GM12878 (cell line): ENCODE measurements around the gene CARD19.

Experiments
- BACH1 ChIP-seq: fragments of 450-650 bp; IDR thresholded peaks from 2 replicates; pipeline ENCODE4 v1.6.1; 2017; ENCODE audit warnings: mild to moderate bottlenecking, borderline replicate concordance
- CTCF ChIP-seq, 3 experiments: IDR thresholded peaks in 2 of 3; conservative IDR thresholded peaks in 1 of 3; 2 replicates each; pipeline ENCODE4 v1.5.1; 2011; ENCODE audit warnings: low read depth in 3 of 3, low read length in 3 of 3, mild to moderate bottlenecking in 3 of 3, control low read depth in 2 of 3, moderate library complexity in 2 of 3, inconsistent platforms in 1 of 3, mixed read lengths in 1 of 3; ENCODE audit not compliant: control insufficient read depth in 2 of 3, insufficient read depth in 1 of 3; ENCODE audit errors: extremely low read depth in 1 of 3
- E2F4 ChIP-seq: IDR thresholded peaks from 2 replicates; pipeline ENCODE4 v1.6.1; 2012; ENCODE audit warnings: low read depth, low read length, improper control_type of control experiment
- EP300 ChIP-seq, 2 experiments: fragments of 150-350 bp in 1 of 2; IDR thresholded peaks; 2 replicates each; pipeline ENCODE4 v1.6.1; 2011 to 2012; ENCODE audit warnings: low read depth in 2 of 2, low read length in 2 of 2, borderline replicate concordance in 1 of 2, improper control_type of control experiment in 1 of 2, inconsistent platforms in 1 of 2; ENCODE audit not compliant: control insufficient read depth in 1 of 2
- MXI1 ChIP-seq: fragments of 150-350 bp; IDR thresholded peaks from 2 replicates; pipeline ENCODE4 v1.6.1; 2011; ENCODE audit warnings: low read depth, mild to moderate bottlenecking, inconsistent platforms, low read length, improper control_type of control experiment
- NRF1 ChIP-seq: conservative IDR thresholded peaks from 2 replicates; pipeline ENCODE4 v1.6.1; 2011; ENCODE audit warnings: mild to moderate bottlenecking, low read depth, low read length, improper control_type of control experiment
- POLR2A ChIP-seq: IDR thresholded peaks from 2 replicates; pipeline ENCODE4 v1.6.1; 2011; ENCODE audit warnings: low read depth, mild to moderate bottlenecking, low read length
- RCOR1 ChIP-seq: conservative IDR thresholded peaks from 2 replicates; pipeline ENCODE4 v1.6.1; 2012; ENCODE audit warnings: low read depth, low read length, improper control_type of control experiment
- RFX5 ChIP-seq: IDR thresholded peaks from 2 replicates; pipeline ENCODE4 v1.6.1; 2011; ENCODE audit warnings: low read depth, low read length, improper control_type of control experiment
- SMAD5 ChIP-seq: IDR thresholded peaks from 2 replicates; pipeline ENCODE4 v1.6.1; 2016; ENCODE audit warnings: antibody characterized with exemption, low read depth
- SUZ12 ChIP-seq: fragments of 200-600 bp; sonication (generic); IDR thresholded peaks from one replicate; pipeline ENCODE4 v1.6.1; 2018; ENCODE audit warnings: antibody characterized with exemption, mild to moderate bottlenecking; ENCODE audit not compliant: unreplicated experiment
- TCF12 ChIP-seq: IDR thresholded peaks from 2 replicates; pipeline ENCODE4 v1.6.1; 2011; ENCODE audit warnings: low read depth, mild to moderate bottlenecking, low read length

GRCh38 chr9:93128715-93129224 is 32.8 kb downstream of the CARD19 start:
- TF ChIP-seq MXI1 (no peak), EP300 (IDR thresholded peaks at IDR 0.05; ENCODE audit: borderline replicate concordance in 1 of 2, control insufficient read depth in 1 of 2, low read depth in 2 of 2, low read length in 2 of 2) (no peak), RCOR1 (no peak), RFX5 (no peak), NRF1 (no peak), POLR2A (no peak), SMAD5 (no peak), BACH1 (no peak), CTCF (IDR thresholded peaks at IDR 0.05 in 2 of 3, conservative IDR thresholded peaks at IDR 0.05 in 1 of 3; ENCODE audit: control insufficient read depth in 2 of 3, extremely low read depth in 1 of 3, insufficient read depth in 1 of 3, low read depth in 3 of 3, low read length in 3 of 3) (no peak), TCF12 (no peak), SUZ12 (no peak), E2F4 (no peak)
